ENCODE data around the gene GPR132.

- TF ChIP-seq CTCF (IDR thresholded peaks at IDR 0.05) = no peak
- TF ChIP-seq EP300 (IDR thresholded peaks at IDR 0.05) = no peak
- TF ChIP-seq POLR2A (IDR thresholded peaks at IDR 0.05) = no peak
- no peak for TF ChIP-seq POLR2AphosphoS5 (IDR thresholded peaks at IDR 0.05)
These were observed 498 bp downstream of the GPR132 start for GRCh38 chr14:105064721-105065143.

Measured in stomach (tissue), 4 donors.